WERI-Rb-1 (cell line): ENCODE results near the gene TRMT61B.

Source experiments
- DNase-seq: peaks from one replicate; pipeline ENCODE4 v3.0.0-alpha.2; 2020
- H3K27ac ChIP-seq: fragments of 250-450 bp; sonication (Bioruptor Pico); 2 replicates; pipeline ENCODE4 v1.5.1; 2020; ENCODE audit warnings: mild to moderate bottlenecking, moderate library complexity
- H3K27me3 ChIP-seq: fragments of 250-450 bp; sonication (Bioruptor Pico); 2 replicates; pipeline ENCODE4 v1.5.1; 2021; ENCODE audit warnings: mild to moderate bottlenecking, low read depth, moderate library complexity; ENCODE audit not compliant: insufficient read depth, severe bottlenecking
- H3K36me3 ChIP-seq: fragments of 250-450 bp; sonication (Bioruptor Pico); 2 replicates; pipeline ENCODE4 v1.5.1; 2020; ENCODE audit warnings: mild to moderate bottlenecking, moderate library complexity
- H3K4me3 ChIP-seq: 2 replicates; pipeline ENCODE4 v1.5.1; 2011; ENCODE audit warnings: low read depth, mild to moderate bottlenecking, control low read depth, low read length
- H3K9me3 ChIP-seq: fragments of 250-450 bp; sonication (Bioruptor Pico); 2 replicates; pipeline ENCODE4 v1.5.1; 2021; ENCODE audit warnings: mild to moderate bottlenecking, moderate library complexity; ENCODE audit not compliant: severe bottlenecking
- CTCF ChIP-seq: IDR thresholded peaks from 2 replicates; pipeline ENCODE4 v1.5.1; 2011; ENCODE audit warnings: low read depth, mild to moderate bottlenecking, control low read depth, inconsistent platforms, low read length

Gene TRMT61B

GRCh38 chr2:28828382-28828781, 41.7 kb downstream of the TRMT61B start:
- DNase-seq, result no peak
- Histone ChIP-seq H3K9me3 (no peaks in the 10 kb centered on the region), H3K27ac (no peak overlapping the region), H3K4me3 (no peak overlapping the region), H3K36me3 (no peaks in the 10 kb centered on the region), H3K27me3 (no peaks in the 10 kb centered on the region)
- no peak for TF ChIP-seq CTCF

GRCh38 chr2:28824870-28825269, 45.2 kb downstream of the TRMT61B start:
- Histone ChIP-seq H3K27ac (no peak overlapping the region), H3K4me3 (no peak overlapping the region), H3K9me3 (no peaks in the 10 kb centered on the region), H3K36me3 (no peaks in the 10 kb centered on the region), H3K27me3 (no peaks in the 10 kb centered on the region)
- TF ChIP-seq CTCF, result no peak
- no peak for DNase-seq

GRCh38 chr2:28824207-28824606, 45.9 kb downstream of the TRMT61B start:
- H3K27ac ChIP-seq, result no peak overlapping the region
- H3K4me3 ChIP-seq, result no peak overlapping the region
- no peaks in the 10 kb centered on the region for H3K9me3 ChIP-seq
- H3K36me3 ChIP-seq, result no peaks in the 10 kb centered on the region
- H3K27me3 ChIP-seq, result no peaks in the 10 kb centered on the region
- no peak for TF ChIP-seq CTCF
- DNase-seq, result no peak

GRCh38 chr2:28822036-28822435, 48.1 kb downstream of the TRMT61B start:
- H3K4me3 ChIP-seq, result no peak overlapping the region
- H3K9me3 ChIP-seq, result no peaks in the 10 kb centered on the region
- TF ChIP-seq CTCF, result no peak
- H3K27me3 ChIP-seq, result no peaks in the 10 kb centered on the region
- H3K36me3 ChIP-seq, result no peaks in the 10 kb centered on the region
- H3K27ac ChIP-seq, result no peak overlapping the region
- no peak for DNase-seq

GRCh38 chr2:28821295-28821958, 48.7 kb downstream of the TRMT61B start:
- no peak overlapping the region for H3K4me3 ChIP-seq
- H3K27me3 ChIP-seq, result no peaks in the 10 kb centered on the region
- no peak overlapping the region for H3K27ac ChIP-seq
- H3K36me3 ChIP-seq, result no peaks in the 10 kb centered on the region
- peak; percentile 67 for TF ChIP-seq CTCF
- DNase-seq, result peak; percentile 62
- H3K9me3 ChIP-seq, result no peaks in the 10 kb centered on the region

- no peak overlapping the region for H3K4me3 ChIP-seq
- no peak overlapping the region for H3K27ac ChIP-seq
- no peak for TF ChIP-seq CTCF
- H3K36me3 ChIP-seq, result no peaks in the 10 kb centered on the region
- H3K9me3 ChIP-seq, result no peaks in the 10 kb centered on the region
- no peak for DNase-seq
- no peaks in the 10 kb centered on the region for H3K27me3 ChIP-seq
These were observed 52.1 kb downstream of the TRMT61B start for GRCh38 chr2:28818053-28818452.
